ENCODE measurements around the gene CCDC78.

The CCDC78 gene

GRCh38 chr16:736936-737481, 10.8 kb upstream of the CCDC78 start:
- no peak for FAIRE-seq

- FAIRE-seq, result no peak
Observed at GRCh38 chr16:735982-736453, 9.8 kb upstream of the CCDC78 start.

GRCh38 chr16:734981-735881, 9.0 kb upstream of the CCDC78 start:
- no peak for FAIRE-seq

GRCh38 chr16:734208-734980, 8.2 kb upstream of the CCDC78 start:
- FAIRE-seq, result no peak

GRCh38 chr16:733382-734207, 7.4 kb upstream of the CCDC78 start:
- FAIRE-seq, result no peak

- no peak for FAIRE-seq
Observed at GRCh38 chr16:732936-733335, 6.7 kb upstream of the CCDC78 start.

GRCh38 chr16:732332-732731, 6.1 kb upstream of the CCDC78 start:
- no peak for FAIRE-seq

- no peak for FAIRE-seq
Observed at GRCh38 chr16:730666-731509, 4.6 kb upstream of the CCDC78 start.

- FAIRE-seq, result no peak
Observed at GRCh38 chr16:729768-730665, 3.8 kb upstream of the CCDC78 start.

GRCh38 chr16:728890-729744, 2.9 kb upstream of the CCDC78 start:
- FAIRE-seq, result no peak

GRCh38 chr16:728131-728889, 2.1 kb upstream of the CCDC78 start:
- no peak for FAIRE-seq

GRCh38 chr16:727291-727977, 1.2 kb upstream of the CCDC78 start:
- FAIRE-seq, result no peak

GRCh38 chr16:726188-726437, 130 bp downstream of the CCDC78 start:
- no peak for FAIRE-seq

GRCh38 chr16:725463-726187, 618 bp downstream of the CCDC78 start:
- no peak for FAIRE-seq

GRCh38 chr16:725041-725376, 1.2 kb downstream of the CCDC78 start:
- no peak for FAIRE-seq

GRCh38 chr16:724188-725040, 1.8 kb downstream of the CCDC78 start:
- FAIRE-seq, result no peak

GRCh38 chr16:723695-724094, 2.5 kb downstream of the CCDC78 start:
- FAIRE-seq, result no peak

Measured in endometrium (tissue), 2 donors.